ENCODE data around the gene KIF2C. TPM values are rescaled to one million over a fixed set of nuclear protein-coding genes. Genes with fewer than 3 reads are reported as not detected.

The KIF2C gene
- total RNA-seq, 3 donors from 2014 or later: 2.7 to 15.0 (median 4.1) TPM

DNA sequence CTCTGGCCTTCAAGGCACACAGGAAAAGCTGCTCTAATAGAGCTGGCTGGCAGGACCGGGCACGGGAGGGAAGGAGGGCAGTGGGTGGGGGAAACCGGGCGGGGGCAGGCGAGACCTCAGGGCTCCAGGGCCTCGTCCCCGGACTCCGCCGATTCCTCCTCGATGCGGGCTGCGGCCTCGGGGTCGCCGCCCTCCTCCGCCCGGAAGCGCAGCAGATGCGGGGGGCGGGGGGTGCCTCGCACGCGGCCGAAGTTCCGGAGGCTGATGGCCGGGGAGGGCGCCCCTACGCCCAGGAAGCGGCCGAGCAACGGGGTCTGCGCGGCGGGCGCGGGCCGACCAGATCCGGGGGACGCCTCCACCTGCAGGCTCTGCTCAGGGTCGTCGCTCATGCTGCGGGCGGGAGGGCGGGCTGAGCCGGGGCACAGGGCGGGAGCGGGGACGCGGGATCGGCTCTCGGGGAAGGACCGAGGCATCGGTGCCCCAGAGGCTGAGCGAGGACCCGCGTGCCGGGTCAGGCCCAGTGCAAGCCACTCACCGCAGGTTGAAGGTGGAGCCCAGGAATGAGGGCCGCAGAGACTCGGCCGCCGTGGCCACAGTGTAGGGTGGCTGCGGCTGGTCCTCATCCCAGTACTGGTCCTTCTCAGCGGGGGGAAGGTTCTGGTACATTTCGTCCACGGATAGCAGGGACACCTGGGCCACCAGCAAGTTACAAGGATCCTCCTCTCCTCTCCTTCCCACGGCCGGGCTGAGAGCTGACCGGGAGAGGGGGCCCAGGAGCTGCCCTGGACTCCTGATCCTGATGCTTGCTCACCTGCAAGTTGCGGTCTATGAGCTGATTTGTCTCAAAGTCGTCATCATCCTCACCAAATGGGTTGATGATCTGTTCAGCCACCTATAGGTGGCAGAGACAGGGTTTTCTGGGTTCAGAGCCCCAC, 44.7 kb downstream of the KIF2C start:
- ATAC-seq (peak; percentile 27), DNase-seq (peak in 1 of 3 donors; percentile 66)
- Histone ChIP-seq H3K4me3 (no peak overlapping the region), H3K9me3 (no peaks in the 10 kb centered on the region), H3K4me1 (ENCODE audit: low read depth) (peaks cover 16% of the 10 kb centered on the region), H3K36me3 (ENCODE audit: low read depth) (no peaks in the 10 kb centered on the region)
- intact Hi-C loops (cut with DNase I, micrococcal nuclease): loop anchor here in 1 of 2 donors (10.0 kb wide), 1 partner anchor 50 kb away; no protein-coding TSS in a partner anchor
- TF ChIP-seq, protein P1, sequence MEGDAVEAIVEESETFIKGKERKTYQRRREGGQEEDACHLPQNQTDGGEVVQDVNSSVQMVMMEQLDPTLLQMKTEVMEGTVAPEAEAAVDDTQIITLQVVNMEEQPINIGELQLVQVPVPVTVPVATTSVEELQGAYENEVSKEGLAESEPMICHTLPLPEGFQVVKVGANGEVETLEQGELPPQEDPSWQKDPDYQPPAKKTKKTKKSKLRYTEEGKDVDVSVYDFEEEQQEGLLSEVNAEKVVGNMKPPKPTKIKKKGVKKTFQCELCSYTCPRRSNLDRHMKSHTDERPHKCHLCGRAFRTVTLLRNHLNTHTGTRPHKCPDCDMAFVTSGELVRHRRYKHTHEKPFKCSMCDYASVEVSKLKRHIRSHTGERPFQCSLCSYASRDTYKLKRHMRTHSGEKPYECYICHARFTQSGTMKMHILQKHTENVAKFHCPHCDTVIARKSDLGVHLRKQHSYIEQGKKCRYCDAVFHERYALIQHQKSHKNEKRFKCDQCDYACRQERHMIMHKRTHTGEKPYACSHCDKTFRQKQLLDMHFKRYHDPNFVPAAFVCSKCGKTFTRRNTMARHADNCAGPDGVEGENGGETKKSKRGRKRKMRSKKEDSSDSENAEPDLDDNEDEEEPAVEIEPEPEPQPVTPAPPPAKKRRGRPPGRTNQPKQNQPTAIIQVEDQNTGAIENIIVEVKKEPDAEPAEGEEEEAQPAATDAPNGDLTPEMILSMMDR (IDR thresholded peaks at IDR 0.05): no peak

DNA sequence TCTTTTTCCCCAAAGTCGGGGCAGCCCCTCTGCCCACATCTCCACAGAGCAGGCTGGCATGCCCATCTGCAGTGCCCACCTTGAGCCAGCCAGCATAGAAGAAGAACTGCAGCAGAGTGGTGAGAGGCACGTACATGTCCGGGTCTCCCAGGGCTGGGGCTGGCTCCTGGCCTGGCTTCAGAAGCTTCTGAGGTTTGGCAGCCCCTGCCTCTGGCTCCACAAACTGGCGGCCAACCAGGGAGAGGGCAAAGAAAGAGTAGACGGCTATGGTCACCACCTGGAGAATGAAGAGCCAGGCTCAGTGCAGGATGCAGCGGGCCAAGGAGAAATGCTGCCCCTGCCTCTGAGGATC, 45.4 kb downstream of the KIF2C start:
- intact Hi-C loops (cut with DNase I, micrococcal nuclease): loop anchor here in 1 of 2 donors (10.0 kb wide), 1 partner anchor 50 kb away; no protein-coding TSS in a partner anchor
- H3K4me3 ChIP-seq: no peak overlapping the region
- ATAC-seq: no peak
- H3K9me3 ChIP-seq: no peaks in the 10 kb centered on the region
- no peaks in the 10 kb centered on the region for H3K36me3 ChIP-seq (ENCODE audit: low read depth)
- H3K4me1 ChIP-seq (ENCODE audit: low read depth): peaks cover 16% of the 10 kb centered on the region
- TF ChIP-seq, protein P1 (IDR thresholded peaks at IDR 0.05): no peak
- DNase-seq: no peak

DNA sequence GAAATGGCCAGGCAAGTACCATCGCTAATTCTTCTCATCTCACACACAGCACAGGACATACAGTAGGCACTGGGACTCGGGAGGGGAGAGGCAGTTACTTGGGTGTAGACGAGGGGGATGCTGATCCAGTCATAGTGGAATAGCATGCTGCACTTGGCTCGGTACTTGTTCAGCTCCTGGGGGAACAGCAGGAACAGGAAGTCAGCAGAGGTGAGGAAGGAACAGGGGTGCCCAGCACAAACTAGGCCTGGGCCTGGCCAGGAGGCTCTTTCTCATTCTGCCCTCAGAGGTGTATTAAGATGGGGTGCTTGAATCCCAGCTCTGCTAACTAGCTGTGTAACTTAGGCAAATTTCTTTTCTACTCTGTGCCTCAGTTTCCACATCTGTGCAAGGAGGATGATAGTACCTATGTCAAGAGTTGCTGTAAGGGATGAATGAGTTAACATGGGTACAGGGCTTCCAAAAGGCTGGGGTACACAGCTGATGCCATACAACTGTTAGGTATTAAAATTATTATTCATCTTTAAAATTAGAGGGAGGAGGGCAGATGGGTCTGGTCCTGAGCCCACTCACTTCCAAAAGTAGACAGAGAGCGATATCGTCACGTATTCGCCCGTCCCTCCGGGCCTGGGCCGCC, 46.0 kb downstream of the KIF2C start:
- H3K36me3 ChIP-seq (ENCODE audit: low read depth): no peaks in the 10 kb centered on the region
- DNase-seq (no peak), ATAC-seq (no peak)
- no peak overlapping the region for H3K4me3 ChIP-seq
- TF ChIP-seq, protein P1 (IDR thresholded peaks at IDR 0.05): no peak
- H3K9me3 ChIP-seq: no peaks in the 10 kb centered on the region
- intact Hi-C loops (cut with DNase I, micrococcal nuclease): loop anchor here in 1 of 2 donors (10.0 kb wide), 1 partner anchor 49 kb away; no protein-coding TSS in a partner anchor
- H3K4me1 ChIP-seq (ENCODE audit: low read depth): peaks cover 16% of the 10 kb centered on the region

DNA sequence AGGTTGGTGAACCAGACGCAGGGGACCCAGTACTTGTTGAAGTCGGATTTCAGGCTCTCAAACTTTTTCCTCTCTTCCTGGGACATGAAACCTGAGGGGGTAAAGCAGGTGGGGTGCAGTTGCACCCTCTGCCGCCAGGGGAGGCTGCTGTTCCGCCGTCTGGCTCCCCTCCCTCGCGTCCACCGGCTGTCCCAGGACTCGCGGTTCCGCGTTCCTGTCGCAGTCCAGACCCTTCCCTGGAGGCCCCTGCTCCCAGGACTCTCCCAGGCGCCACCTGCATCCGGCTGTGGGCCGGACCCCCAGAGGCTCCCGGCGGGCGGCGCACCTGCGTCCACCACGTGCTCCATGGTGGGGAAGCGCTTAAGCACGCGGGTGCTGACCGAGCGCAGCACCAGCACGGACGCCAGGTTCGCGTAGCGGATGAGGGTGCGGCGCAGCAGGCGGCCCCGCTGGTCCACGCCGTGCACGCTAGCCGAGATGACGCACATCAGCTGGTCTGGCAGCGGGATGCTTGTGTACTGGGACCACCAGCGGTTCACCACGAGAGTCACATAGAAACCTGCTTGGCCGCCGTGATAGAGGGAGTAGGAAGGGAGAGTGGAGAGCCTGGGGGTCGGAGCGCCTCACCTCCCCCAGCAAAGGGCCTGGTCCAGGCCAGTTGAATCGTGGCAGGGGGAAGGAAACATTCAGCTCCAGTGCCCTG, 46.7 kb downstream of the KIF2C start:
- TF ChIP-seq, protein P1 (IDR thresholded peaks at IDR 0.05): peak; percentile 99
- intact Hi-C loops (cut with DNase I, micrococcal nuclease): loop anchor here in 1 of 2 donors (10.0 kb wide), 1 partner anchor 49 kb away; no protein-coding TSS in a partner anchor
- no peaks in the 10 kb centered on the region for H3K36me3 ChIP-seq (ENCODE audit: low read depth)

DNA sequence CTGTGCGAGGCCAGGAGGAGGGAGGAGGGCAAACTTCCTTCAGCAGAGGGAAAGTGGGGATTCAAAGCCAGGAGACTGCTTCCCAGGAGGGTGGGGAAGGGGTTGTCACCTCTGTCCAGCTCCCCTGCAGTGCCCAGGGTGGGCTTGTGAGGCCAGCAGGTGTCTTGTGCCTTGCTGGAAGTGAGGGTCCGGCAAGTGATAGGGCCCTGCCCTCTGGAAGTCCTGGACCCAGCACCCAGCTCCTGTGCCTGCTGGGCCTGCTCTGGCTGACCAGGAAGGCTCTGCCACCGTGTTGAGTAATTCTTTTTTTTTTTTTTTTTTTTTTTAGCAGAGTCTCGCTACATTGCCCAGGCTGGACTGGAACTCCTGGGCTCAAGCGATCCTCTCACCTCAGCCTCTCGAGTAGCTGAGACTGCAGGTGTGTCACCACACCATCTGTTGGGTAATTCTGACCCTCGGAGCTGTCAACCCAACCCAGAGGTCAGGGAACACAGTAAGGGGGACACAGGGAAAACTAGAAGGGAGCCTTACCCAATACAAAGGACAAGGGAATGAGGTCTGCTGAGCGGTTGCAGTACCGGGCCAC, 47.3 kb downstream of the KIF2C start:
- Histone ChIP-seq H3K36me3 (ENCODE audit: low read depth) (no peaks in the 10 kb centered on the region), H3K4me1 (ENCODE audit: low read depth) (peaks cover 16% of the 10 kb centered on the region), H3K4me3 (no peak overlapping the region), H3K9me3 (no peaks in the 10 kb centered on the region)
- no peak for DNase-seq
- intact Hi-C loops (cut with DNase I, micrococcal nuclease): loop anchor here in 1 of 2 donors (10.0 kb wide), 1 partner anchor 48 kb away; no protein-coding TSS in a partner anchor
- TF ChIP-seq, protein P1 (IDR thresholded peaks at IDR 0.05): no peak
- no peak for ATAC-seq

More for the DNA sequence above, 46.7 kb downstream of the KIF2C start:
- H3K4me1 ChIP-seq (ENCODE audit: low read depth): peaks cover 16% of the 10 kb centered on the region
- DNase-seq: peak; percentile 81 to 88 (median 83)
- no peak overlapping the region for H3K4me3 ChIP-seq
- peak; percentile 88 for ATAC-seq
- no peaks in the 10 kb centered on the region for H3K9me3 ChIP-seq
